H1 (cell line): ENCODE measurements around the gene SYT6. TPM values are rescaled to one million over a fixed set of nuclear protein-coding genes. Genes with fewer than 3 reads are reported as not detected.

ENCODE experiments used
- CTBP2 ChIP-seq: IDR thresholded peaks from 2 replicates; pipeline ENCODE4 v1.7.0; 2011; ENCODE audit warnings: borderline replicate concordance, mild to moderate bottlenecking, moderate library complexity, mixed read lengths, low read length; ENCODE audit not compliant: insufficient read depth, insufficient read length
- SIN3A ChIP-seq, 2 experiments: IDR thresholded peaks in 1 of 2; conservative IDR thresholded peaks in 1 of 2; 2 replicates each; pipeline ENCODE4 v1.6.1; 2011 to 2012; ENCODE audit warnings: low read length in 2 of 2, improper control_type of control experiment in 1 of 2, low read depth in 1 of 2, mild to moderate bottlenecking in 1 of 2
- polyA plus RNA-seq, 7 experiments: library from polyadenylated mRNA; depleted of rRNA in 3 of 7; stranded (reverse) in 5 of 7; unstranded in 2 of 7; fragments of >200 nt in 5 of 7; fragments of 200-250 nt in 2 of 7; gene quantifications; 1 replicate in 5 of 7; 2 replicates in 1 of 7; 4 replicates in 1 of 7; pipeline versions ENCODE4 v1.2.1 to v1.2.3, GENCODE V29; 2011 to 2013; ENCODE audit warnings: missing spikeins in 2 of 7, mixed read lengths in 2 of 7
- total RNA-seq: library from RNA; stranded (reverse); fragmentation: NEBNext Ultra II Directional; extraction: Animal tissue kit (Norgen Biotek cat#: 25700); gene quantifications from 2 replicates; pipeline ENCODE4 v1.2.1, GENCODE V29; 2021

SYT6 gene
- total and polyA plus RNA-seq, 2 of the 8 experiments (the other 6 are each of a cell fraction or from before 2014, with no cell fraction given), result 33.7 to 83.5 TPM

DNA sequence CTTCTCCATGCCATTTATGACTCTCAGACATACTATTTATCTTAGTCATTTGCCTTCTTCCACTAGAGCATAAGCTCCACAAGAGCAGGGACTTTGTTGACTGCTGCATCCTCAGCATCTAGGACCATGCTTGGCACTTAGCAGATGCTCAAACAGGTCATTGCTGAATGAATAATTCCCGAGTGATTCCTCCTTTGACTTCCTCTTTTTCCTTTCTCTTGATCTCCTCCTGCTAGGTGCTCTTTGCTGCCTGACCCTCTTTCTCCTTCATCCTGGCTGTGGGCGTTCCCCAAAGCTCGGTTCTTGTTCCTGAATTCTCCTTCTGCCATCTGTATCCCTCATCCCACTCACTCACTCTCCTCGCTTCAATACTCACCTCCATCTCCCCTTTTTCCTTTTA is 23.5 kb downstream of the SYT6 start (continued):
- TF ChIP-seq CTBP2 (no peak), SIN3A (conservative IDR thresholded peaks at IDR 0.05 in 1 of 2, IDR thresholded peaks at IDR 0.05 in 1 of 2; ENCODE audit: low read depth in 1 of 2, low read length in 2 of 2) (no peak)
